Measurements from ENCODE around the gene COPS7B. TPM values are rescaled to one million over a fixed set of nuclear protein-coding genes. Genes with fewer than 3 reads are reported as not detected.

COPS7B gene
- total and polyA plus RNA-seq, 9 of the 15 experiments (the other 6 are each of a cell fraction or from before 2014, with no cell fraction given): 6.0 to 50.7 (median 21.8) TPM

GRCh38 chr2:231780909-231781797 is 5.1 kb upstream of the COPS7B start, which contains the start of gene PDE6D (continued):
- TF ChIP-seq ZBTB49 (CRISPR knock-in tag; IDR thresholded peaks at IDR 0.05; ENCODE audit: borderline replicate concordance) (no peak), PBX2 (CRISPR knock-in tag; IDR thresholded peaks at IDR 0.05; ENCODE audit: low read depth) (peak; percentile 87), PBX2 (tag; conservative IDR thresholded peaks at IDR 0.05; ENCODE audit: low read depth) (peak; percentile 98), ZBTB11 (CRISPR knock-in tag; IDR thresholded peaks at IDR 0.05) (peak; percentile 90 to 98 (median 97))
